K562 (cell line): ENCODE results near the gene ABHD5.

Experiments
- AFF4 ChIP-seq: sonication (generic); formaldehyde crosslinking; IDR thresholded peaks from 2 replicates; pipeline ENCODE4 v1.8.0; 2023; ENCODE audit warnings: mild to moderate bottlenecking, missing genetic modification reagents
- ELF1 ChIP-seq: fragments of 200-800 bp; sonication (Bioruptor generic); IDR thresholded peaks from 2 replicates; pipeline ENCODE4 v1.6.1; 2016; ENCODE audit warnings: missing genetic modification characterization, missing compliant biosample characterization
- MXI1 ChIP-seq: IDR thresholded peaks from 2 replicates; pipeline ENCODE4 v1.6.1; 2011; ENCODE audit warnings: low read depth, mild to moderate bottlenecking, improper control_type of control experiment, low read length
- RBM25 ChIP-seq: fragments of 200-400 bp; formaldehyde crosslinking; IDR thresholded peaks from 2 replicates; pipeline ENCODE4 v1.6.1; 2018; ENCODE audit warnings: low read length, low read depth, moderate library complexity; ENCODE audit not compliant: severe bottlenecking
- REST ChIP-seq, 2 experiments: fragments of 450-650 bp; formaldehyde crosslinking in 1 of 2; IDR thresholded peaks; 2 replicates each; pipeline versions ENCODE4 v1.4.0 to v1.6.1; 2014 to 2020; ENCODE audit warnings: mild to moderate bottlenecking in 2 of 2, borderline replicate concordance in 1 of 2, low read depth in 1 of 2
- SIX5 ChIP-seq, 2 experiments: IDR thresholded peaks; 2 replicates each; pipeline ENCODE4 v1.6.1; 2011; ENCODE audit warnings: low read length in 2 of 2, borderline replicate concordance in 1 of 2, low read depth in 1 of 2, mild to moderate bottlenecking in 1 of 2, moderate library complexity in 1 of 2; ENCODE audit not compliant: insufficient read depth in 1 of 2
- ZNF184 ChIP-seq: sonication (generic); formaldehyde crosslinking; IDR thresholded peaks from 2 replicates; pipeline ENCODE4 v1.5.0; 2020; ENCODE audit warnings: missing genetic modification reagents
- ZNF830 ChIP-seq: fragments of 250-450 bp; sonication (Bioruptor Pico); IDR thresholded peaks from 2 replicates; pipeline ENCODE4 v1.5.0; 2021; ENCODE audit warnings: mild to moderate bottlenecking
- TF ChIP-seq, protein P1 (sequence below), 3 experiments: IDR thresholded peaks in 2 of 3; conservative IDR thresholded peaks in 1 of 3; 2 replicates each; pipeline ENCODE4 v1.5.1; 2011 to 2012; ENCODE audit warnings: low read length in 3 of 3, mild to moderate bottlenecking in 3 of 3, control low read depth in 2 of 3, improper control_type of control experiment in 1 of 3, inconsistent platforms in 1 of 3, low read depth in 1 of 3, mixed read lengths in 1 of 3, moderate library complexity in 1 of 3; ENCODE audit not compliant: insufficient read depth in 2 of 3

- TF ChIP-seq ZNF830 (CRISPR knock-in tag) (no peak), ELF1 (tag) (no peak), REST (IDR thresholded peaks at IDR 0.05; ENCODE audit: borderline replicate concordance) (no peak), REST (CRISPR knock-in tag; IDR thresholded peaks at IDR 0.05; ENCODE audit: low read depth) (no peak), SIX5 (IDR thresholded peaks at IDR 0.05; ENCODE audit: borderline replicate concordance in 1 of 2, insufficient read depth in 1 of 2, low read depth in 1 of 2, low read length in 2 of 2) (no peak), AFF4 (CRISPR knock-in tag) (no peak), ZNF184 (CRISPR knock-in tag) (no peak), MXI1 (no peak), RBM25 (no peak)
- TF ChIP-seq, protein P1, sequence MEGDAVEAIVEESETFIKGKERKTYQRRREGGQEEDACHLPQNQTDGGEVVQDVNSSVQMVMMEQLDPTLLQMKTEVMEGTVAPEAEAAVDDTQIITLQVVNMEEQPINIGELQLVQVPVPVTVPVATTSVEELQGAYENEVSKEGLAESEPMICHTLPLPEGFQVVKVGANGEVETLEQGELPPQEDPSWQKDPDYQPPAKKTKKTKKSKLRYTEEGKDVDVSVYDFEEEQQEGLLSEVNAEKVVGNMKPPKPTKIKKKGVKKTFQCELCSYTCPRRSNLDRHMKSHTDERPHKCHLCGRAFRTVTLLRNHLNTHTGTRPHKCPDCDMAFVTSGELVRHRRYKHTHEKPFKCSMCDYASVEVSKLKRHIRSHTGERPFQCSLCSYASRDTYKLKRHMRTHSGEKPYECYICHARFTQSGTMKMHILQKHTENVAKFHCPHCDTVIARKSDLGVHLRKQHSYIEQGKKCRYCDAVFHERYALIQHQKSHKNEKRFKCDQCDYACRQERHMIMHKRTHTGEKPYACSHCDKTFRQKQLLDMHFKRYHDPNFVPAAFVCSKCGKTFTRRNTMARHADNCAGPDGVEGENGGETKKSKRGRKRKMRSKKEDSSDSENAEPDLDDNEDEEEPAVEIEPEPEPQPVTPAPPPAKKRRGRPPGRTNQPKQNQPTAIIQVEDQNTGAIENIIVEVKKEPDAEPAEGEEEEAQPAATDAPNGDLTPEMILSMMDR (IDR thresholded peaks at IDR 0.05 in 2 of 3, conservative IDR thresholded peaks at IDR 0.05 in 1 of 3; ENCODE audit: insufficient read depth in 2 of 3, low read depth in 1 of 3, low read length in 3 of 3), result no peak
These were observed 85.4 kb downstream of the ABHD5 start for GRCh38 chr3:43776101-43776500.
